GM19452 (cell line): ENCODE results near the gene GPR55.
A peak's percentile ranks its signal among the peaks of the same experiment; 100 is the strongest.

ENCODE experiments used
- ATAC-seq: cut with Tn5 transposase; IDR thresholded peaks from one replicate; pipeline ENCODE4 v1.9.1; 2021; ENCODE audit not compliant: unreplicated experiment

Gene GPR55

GRCh38 chr2:230935130-230935430 lies 10.0 kb upstream of the GPR55 start:
- ATAC-seq = no peak

- ATAC-seq = no peak
These were observed 9.4 kb upstream of the GPR55 start for GRCh38 chr2:230934231-230935129.

- no peak for ATAC-seq
These were observed 8.6 kb upstream of the GPR55 start for GRCh38 chr2:230933521-230934180.

GRCh38 chr2:230932556-230933511 lies 7.8 kb upstream of the GPR55 start:
- no peak for ATAC-seq

GRCh38 chr2:230931556-230932231 lies 6.7 kb upstream of the GPR55 start:
- ATAC-seq = no peak

GRCh38 chr2:230930928-230931555 lies 6.0 kb upstream of the GPR55 start:
- no peak for ATAC-seq

- ATAC-seq = no peak
These were observed 5.2 kb upstream of the GPR55 start for GRCh38 chr2:230930149-230930780.

GRCh38 chr2:230929381-230930148 lies 4.5 kb upstream of the GPR55 start:
- no peak for ATAC-seq

- ATAC-seq = no peak
These were observed 3.8 kb upstream of the GPR55 start for GRCh38 chr2:230928701-230929380.

GRCh38 chr2:230927711-230928341 lies 2.8 kb upstream of the GPR55 start:
- no peak for ATAC-seq

GRCh38 chr2:230925879-230926765 lies 1.1 kb upstream of the GPR55 start:
- peak; percentile 52 for ATAC-seq

- ATAC-seq = peak; percentile 16
These were observed 419 bp upstream of the GPR55 start for GRCh38 chr2:230925443-230925878.

- ATAC-seq = no peak
These were observed 961 bp downstream of the GPR55 start for GRCh38 chr2:230924092-230924469.

- no peak for ATAC-seq
These were observed 1.9 kb downstream of the GPR55 start for GRCh38 chr2:230922951-230923717.

GRCh38 chr2:230921806-230922595 lies 3.0 kb downstream of the GPR55 start:
- no peak for ATAC-seq

GRCh38 chr2:230920167-230920566 lies 4.9 kb downstream of the GPR55 start:
- ATAC-seq = no peak
